SK-N-MC (cell line): ENCODE data around the gene SKOR1.

Experiments
- DNase-seq: peaks from one replicate; pipeline ENCODE4 v3.0.0-alpha.2; 2011; ENCODE audit warnings: low read depth, low spot score
- H3K27ac ChIP-seq: fragments of 200-600 bp; sonication (generic); 2 replicates; pipeline ENCODE4 v1.5.1; 2016; ENCODE audit warnings: mixed run types
- H3K36me3 ChIP-seq: fragments of 200-600 bp; sonication (generic); 2 replicates; pipeline ENCODE4 v1.6.1; 2017; ENCODE audit warnings: antibody characterized with exemption, low read length, mixed read lengths; ENCODE audit not compliant: insufficient read depth
- H3K4me3 ChIP-seq: fragments of 200-600 bp; sonication (generic); 2 replicates; pipeline ENCODE4 v1.5.1; 2016
- H3K9ac ChIP-seq: fragments of 200-600 bp; sonication (generic); 2 replicates; pipeline ENCODE4 v1.8.0; 2017; ENCODE audit warnings: mixed run types, mixed read lengths; ENCODE audit not compliant: insufficient read length
- H3K9me3 ChIP-seq: fragments of 200-600 bp; sonication (generic); 2 replicates; pipeline ENCODE4 v1.6.1; 2017; ENCODE audit warnings: low read depth, mild to moderate bottlenecking, antibody characterized with exemption, low read length, moderate library complexity, mixed read lengths
- EZH2 ChIP-seq: fragments of 200-600 bp; sonication (generic); IDR thresholded peaks from one replicate; pipeline ENCODE4 v1.6.1; 2017; ENCODE audit warnings: antibody characterized with exemption
- FOXP2 ChIP-seq: optimal IDR thresholded peaks from 2 replicates; pipeline ENCODE3; 2011; ENCODE audit warnings: mild to moderate bottlenecking, moderate library complexity; ENCODE audit not compliant: insufficient read depth; ENCODE audit errors: extremely low read length, control extremely low read depth
- POLR2AphosphoS5 ChIP-seq: IDR thresholded peaks from 2 replicates; pipeline ENCODE4 v1.6.1; 2012; ENCODE audit warnings: mild to moderate bottlenecking, low read depth, low read length, borderline replicate concordance

Gene SKOR1

GRCh38 chr15:67790610-67791319, 34.5 kb upstream of the SKOR1 start:
- no peak overlapping the region for H3K27ac ChIP-seq
- no peak for TF ChIP-seq FOXP2
- no peak for TF ChIP-seq POLR2AphosphoS5
- TF ChIP-seq EZH2: no peak
- no peaks in the 10 kb centered on the region for H3K36me3 ChIP-seq
- H3K9me3 ChIP-seq: no peaks in the 10 kb centered on the region
- no peak overlapping the region for H3K9ac ChIP-seq
- no peak for DNase-seq
- H3K4me3 ChIP-seq: no peak overlapping the region

GRCh38 chr15:67792250-67792942, 32.9 kb upstream of the SKOR1 start:
- no peak for TF ChIP-seq FOXP2
- no peak for TF ChIP-seq EZH2
- TF ChIP-seq POLR2AphosphoS5: no peak
- Histone ChIP-seq H3K4me3 (no peak overlapping the region), H3K27ac (no peak overlapping the region), H3K9ac (no peak overlapping the region), H3K36me3 (no peaks in the 10 kb centered on the region; the same call in 1 of the 2 replicates), H3K9me3 (no peaks in the 10 kb centered on the region)
- no peak for DNase-seq

GRCh38 chr15:67794832-67795574, 30.3 kb upstream of the SKOR1 start:
- H3K36me3 ChIP-seq: no peaks in the 10 kb centered on the region; the same call in 1 of the 2 replicates
- no peaks in the 10 kb centered on the region for H3K9me3 ChIP-seq
- TF ChIP-seq FOXP2: no peak
- TF ChIP-seq EZH2: no peak
- no peak for TF ChIP-seq POLR2AphosphoS5
- H3K4me3 ChIP-seq: no peak overlapping the region
- DNase-seq: no peak
- H3K27ac ChIP-seq: no peak overlapping the region
- no peak overlapping the region for H3K9ac ChIP-seq

- Histone ChIP-seq H3K36me3 (no peaks in the 10 kb centered on the region; the same call in 1 of the 2 replicates), H3K27ac (no peak overlapping the region), H3K4me3 (no peak overlapping the region), H3K9me3 (no peaks in the 10 kb centered on the region), H3K9ac (no peak overlapping the region)
- no peak for TF ChIP-seq FOXP2
- TF ChIP-seq POLR2AphosphoS5: no peak
- TF ChIP-seq EZH2: no peak
- no peak for DNase-seq
Measured at GRCh38 chr15:67796196-67797127, 28.8 kb upstream of the SKOR1 start.

GRCh38 chr15:67799801-67800205, 25.5 kb upstream of the SKOR1 start:
- no peaks in the 10 kb centered on the region for H3K9me3 ChIP-seq
- no peak overlapping the region for H3K27ac ChIP-seq
- no peaks in the 10 kb centered on the region; the same call in 1 of the 2 replicates for H3K36me3 ChIP-seq
- no peak for DNase-seq
- no peak overlapping the region for H3K4me3 ChIP-seq
- H3K9ac ChIP-seq: no peak overlapping the region
- TF ChIP-seq EZH2 (no peak), POLR2AphosphoS5 (no peak), FOXP2 (no peak)

GRCh38 chr15:67801142-67801541, 24.2 kb upstream of the SKOR1 start:
- no peak for DNase-seq
- Histone ChIP-seq H3K36me3 (no peaks in the 10 kb centered on the region; the same call in 1 of the 2 replicates), H3K27ac (no peak overlapping the region)

GRCh38 chr15:67801926-67802914, 23.1 kb upstream of the SKOR1 start:
- H3K27ac ChIP-seq: no peak overlapping the region
- H3K36me3 ChIP-seq: no peaks in the 10 kb centered on the region
- H3K9me3 ChIP-seq: no peaks in the 10 kb centered on the region
- no peak overlapping the region for H3K4me3 ChIP-seq
- TF ChIP-seq EZH2 (no peak), FOXP2 (no peak), POLR2AphosphoS5 (no peak)
- no peak overlapping the region for H3K9ac ChIP-seq
- DNase-seq: no peak

More at GRCh38 chr15:67801142-67801541, 24.2 kb upstream of the SKOR1 start:
- no peak overlapping the region for H3K9ac ChIP-seq
- H3K4me3 ChIP-seq: no peak overlapping the region
- no peaks in the 10 kb centered on the region for H3K9me3 ChIP-seq
- TF ChIP-seq FOXP2: no peak
- no peak for TF ChIP-seq EZH2
- no peak for TF ChIP-seq POLR2AphosphoS5
